LNCAP (cell line): Measurements from ENCODE around the gene DOCK4.

ENCODE experiments used
- TF ChIP-seq, protein P1 (sequence below): fragments of 450-650 bp; IDR thresholded peaks from 2 replicates; pipeline ENCODE4 v1.5.1; 2017; ENCODE audit warnings: mild to moderate bottlenecking

Gene DOCK4

DNA sequence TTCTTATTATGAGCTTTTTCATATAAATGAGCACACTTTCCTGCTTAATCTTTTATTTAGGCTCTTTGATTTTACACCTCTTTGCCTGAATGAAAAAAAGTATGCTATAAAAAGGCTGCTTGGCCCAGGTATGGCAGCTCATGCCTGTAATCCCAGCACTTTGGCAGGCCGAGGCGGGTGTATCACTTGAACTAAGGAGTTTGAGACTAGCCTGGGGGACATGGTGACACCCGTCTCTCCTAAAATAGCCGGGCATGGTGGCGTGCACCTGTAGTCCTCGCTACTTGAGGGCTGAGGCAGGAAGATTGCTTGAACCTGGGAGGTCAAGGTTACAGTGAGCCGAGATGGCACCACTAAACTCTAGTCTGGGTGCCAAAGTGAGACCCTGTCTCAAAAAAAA lies 72.9 kb downstream of the DOCK4 start:
- TF ChIP-seq, protein P1, sequence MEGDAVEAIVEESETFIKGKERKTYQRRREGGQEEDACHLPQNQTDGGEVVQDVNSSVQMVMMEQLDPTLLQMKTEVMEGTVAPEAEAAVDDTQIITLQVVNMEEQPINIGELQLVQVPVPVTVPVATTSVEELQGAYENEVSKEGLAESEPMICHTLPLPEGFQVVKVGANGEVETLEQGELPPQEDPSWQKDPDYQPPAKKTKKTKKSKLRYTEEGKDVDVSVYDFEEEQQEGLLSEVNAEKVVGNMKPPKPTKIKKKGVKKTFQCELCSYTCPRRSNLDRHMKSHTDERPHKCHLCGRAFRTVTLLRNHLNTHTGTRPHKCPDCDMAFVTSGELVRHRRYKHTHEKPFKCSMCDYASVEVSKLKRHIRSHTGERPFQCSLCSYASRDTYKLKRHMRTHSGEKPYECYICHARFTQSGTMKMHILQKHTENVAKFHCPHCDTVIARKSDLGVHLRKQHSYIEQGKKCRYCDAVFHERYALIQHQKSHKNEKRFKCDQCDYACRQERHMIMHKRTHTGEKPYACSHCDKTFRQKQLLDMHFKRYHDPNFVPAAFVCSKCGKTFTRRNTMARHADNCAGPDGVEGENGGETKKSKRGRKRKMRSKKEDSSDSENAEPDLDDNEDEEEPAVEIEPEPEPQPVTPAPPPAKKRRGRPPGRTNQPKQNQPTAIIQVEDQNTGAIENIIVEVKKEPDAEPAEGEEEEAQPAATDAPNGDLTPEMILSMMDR = no peak

DNA sequence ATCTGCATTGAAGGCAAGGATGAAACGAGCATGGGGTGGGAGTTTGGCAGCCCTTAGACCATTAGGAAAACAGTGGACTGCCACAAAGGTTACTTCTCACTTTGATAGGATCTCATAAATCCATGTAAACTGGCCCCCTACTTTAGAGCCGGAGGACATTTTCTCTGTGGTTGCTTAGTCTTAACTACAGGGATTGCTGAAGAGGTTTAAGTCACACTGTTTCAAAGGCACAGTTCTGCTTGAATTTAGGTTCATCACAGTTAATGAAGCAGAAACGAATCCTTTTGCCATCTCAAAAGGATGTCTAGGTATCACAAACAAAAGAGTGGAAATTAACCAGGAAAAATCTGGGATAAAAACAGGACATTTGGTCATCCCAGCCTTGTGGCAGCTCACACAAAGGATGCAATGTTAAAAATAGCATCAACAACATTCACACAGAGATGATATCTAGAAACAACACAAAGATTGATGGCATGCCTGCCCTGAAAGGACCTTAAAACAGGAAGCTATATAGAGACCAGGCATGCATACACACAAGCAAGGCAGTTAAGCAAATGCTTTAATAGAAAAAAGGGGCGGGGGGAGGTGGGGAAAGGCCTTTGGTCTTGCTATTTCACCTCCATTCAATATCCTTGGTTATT lies 74.0 kb downstream of the DOCK4 start:
- TF ChIP-seq, protein P1 = no peak

DNA sequence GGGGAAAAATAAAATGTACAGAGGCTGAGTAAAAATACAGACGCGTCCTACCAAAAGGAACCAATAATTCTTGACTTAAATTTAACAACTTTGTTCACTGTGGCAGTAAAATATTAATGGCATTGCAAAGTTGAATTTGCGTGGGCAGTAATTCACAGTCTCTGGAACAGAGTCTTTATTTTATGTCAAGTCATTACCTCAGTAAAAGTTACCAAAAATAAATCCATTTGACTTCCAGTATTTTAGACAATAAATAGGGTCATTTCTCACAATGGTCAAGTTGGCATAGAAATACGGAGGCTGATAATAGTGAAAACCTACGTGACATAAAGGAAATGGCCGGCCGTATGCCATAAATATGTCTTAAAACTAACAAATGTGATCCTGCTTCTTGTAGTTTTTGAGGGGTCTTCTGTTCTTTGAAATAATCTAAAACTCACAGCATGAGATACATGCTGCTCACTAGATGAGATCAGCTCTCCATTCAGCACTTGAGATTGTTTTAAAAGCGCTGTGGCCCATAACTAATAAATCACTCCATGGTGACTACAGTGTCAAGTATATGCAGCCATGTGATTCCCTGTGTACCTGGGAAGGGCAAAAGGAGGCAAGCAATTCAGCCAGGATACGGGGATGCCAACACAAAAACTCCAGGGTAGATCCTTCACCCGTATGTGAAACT lies 75.3 kb downstream of the DOCK4 start:
- TF ChIP-seq, protein P1 = no peak

DNA sequence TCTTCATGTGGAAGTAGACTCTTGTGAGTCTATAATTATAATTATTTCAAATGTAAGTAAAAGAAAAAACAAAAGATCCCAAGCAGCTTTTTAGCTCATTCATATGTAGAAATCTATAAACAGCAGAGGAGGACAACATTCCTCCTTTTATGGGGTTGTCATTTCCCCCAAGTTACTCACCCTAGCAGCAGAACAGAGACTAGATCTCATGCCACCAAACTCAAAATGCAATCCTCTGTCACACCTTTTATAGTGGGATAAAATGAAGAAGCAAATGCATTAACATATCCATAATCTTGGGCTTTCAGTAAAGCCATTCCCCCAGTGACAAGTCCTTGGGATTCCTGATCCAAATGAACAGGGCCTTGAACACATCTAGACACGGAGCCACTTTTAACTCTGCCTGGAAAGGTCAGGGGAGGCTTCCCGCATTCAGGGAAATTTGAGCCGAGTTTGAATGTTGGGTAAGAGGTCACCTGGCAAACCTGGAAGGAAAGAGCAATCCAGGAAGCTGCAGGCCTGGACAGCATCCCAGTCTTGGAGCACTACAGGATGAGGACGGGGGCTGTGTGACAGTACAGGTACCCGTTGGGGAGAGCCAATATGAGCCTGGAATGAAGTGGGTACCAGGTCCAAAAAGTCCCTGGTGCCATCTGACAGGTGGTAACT lies 76.4 kb downstream of the DOCK4 start:
- TF ChIP-seq, protein P1 = no peak

DNA sequence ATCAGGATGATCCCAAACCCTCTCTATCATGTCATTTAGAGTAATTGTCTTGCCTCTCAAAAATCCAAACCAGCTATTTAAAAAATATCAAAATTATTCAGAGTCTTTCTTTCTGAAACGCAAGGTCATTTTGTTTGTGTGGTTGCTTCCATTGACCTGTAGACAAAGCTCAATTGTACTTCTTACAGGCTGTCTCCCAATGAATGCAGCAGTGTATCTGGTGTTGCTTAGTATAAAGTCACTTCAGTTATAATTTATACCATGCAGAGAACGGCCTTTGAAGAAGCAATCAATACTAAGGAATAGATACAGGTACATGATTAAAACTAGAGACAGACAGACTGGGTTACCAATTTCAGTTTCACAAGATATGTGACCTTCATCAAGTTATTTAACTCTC lies 80.9 kb downstream of the DOCK4 start:
- TF ChIP-seq, protein P1 = no peak

DNA sequence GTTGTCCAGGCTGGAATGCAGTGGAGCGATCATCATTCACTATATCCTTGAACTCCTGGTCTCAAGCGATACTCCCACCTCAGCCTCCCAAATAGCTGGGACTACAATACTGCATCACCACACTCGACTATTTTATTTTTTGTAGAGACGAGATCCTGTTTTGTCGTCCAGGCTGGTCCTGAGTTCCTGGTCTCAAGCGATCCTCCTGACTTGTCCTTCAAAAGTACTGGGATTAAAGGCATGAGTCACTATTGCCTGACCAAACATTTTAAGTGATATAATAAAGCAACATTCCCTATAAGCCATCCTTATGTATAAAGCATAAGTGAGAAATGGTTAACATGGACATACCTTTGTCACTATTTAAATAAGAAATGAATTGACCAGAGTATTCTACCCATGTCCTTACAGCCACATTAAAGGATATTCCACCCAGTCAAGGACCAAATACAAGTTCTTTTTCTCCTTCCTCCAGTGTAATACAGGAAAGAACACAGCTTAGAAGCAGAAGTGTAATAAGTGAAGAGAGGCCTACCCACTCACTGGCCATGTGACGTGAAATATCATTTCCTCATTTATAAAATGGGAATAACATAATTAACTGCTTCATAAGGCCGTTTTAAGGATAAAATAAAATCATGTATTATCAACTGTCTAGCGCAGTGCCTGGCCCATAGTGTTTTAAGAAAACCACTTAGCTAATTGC lies 82.0 kb downstream of the DOCK4 start:
- TF ChIP-seq, protein P1 = no peak

DNA sequence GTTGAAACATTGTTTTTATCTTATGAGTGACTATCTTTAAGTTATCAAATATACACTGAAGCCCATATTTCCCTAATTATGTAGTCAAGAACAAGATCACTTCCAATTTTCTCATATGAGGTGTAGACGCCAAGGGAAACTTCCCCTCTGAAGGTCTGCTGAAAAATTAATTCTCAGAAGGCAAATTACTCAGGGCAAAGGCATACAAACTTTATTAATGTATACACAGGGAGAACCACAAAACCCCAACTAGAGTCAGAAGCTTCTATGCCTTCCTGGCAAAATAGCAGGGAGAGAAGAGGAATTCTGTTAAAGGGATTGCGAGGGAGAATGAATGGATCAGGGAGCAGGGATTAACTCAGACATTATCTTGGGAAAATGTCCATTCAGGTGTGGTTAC lies 83.4 kb downstream of the DOCK4 start:
- TF ChIP-seq, protein P1 = no peak
